GM21367 (cell line): ENCODE results near the gene INTU.
"Not testable (repeated sequence)": the region's sequence is repeated elsewhere in the genome, so short reads cannot be mapped to it uniquely, and the experiment has no call there.

Experiments used
- ATAC-seq: cut with Tn5 transposase; IDR thresholded peaks from one replicate; pipeline ENCODE4 v1.9.1; 2021; ENCODE audit not compliant: unreplicated experiment

Gene INTU

DNA sequence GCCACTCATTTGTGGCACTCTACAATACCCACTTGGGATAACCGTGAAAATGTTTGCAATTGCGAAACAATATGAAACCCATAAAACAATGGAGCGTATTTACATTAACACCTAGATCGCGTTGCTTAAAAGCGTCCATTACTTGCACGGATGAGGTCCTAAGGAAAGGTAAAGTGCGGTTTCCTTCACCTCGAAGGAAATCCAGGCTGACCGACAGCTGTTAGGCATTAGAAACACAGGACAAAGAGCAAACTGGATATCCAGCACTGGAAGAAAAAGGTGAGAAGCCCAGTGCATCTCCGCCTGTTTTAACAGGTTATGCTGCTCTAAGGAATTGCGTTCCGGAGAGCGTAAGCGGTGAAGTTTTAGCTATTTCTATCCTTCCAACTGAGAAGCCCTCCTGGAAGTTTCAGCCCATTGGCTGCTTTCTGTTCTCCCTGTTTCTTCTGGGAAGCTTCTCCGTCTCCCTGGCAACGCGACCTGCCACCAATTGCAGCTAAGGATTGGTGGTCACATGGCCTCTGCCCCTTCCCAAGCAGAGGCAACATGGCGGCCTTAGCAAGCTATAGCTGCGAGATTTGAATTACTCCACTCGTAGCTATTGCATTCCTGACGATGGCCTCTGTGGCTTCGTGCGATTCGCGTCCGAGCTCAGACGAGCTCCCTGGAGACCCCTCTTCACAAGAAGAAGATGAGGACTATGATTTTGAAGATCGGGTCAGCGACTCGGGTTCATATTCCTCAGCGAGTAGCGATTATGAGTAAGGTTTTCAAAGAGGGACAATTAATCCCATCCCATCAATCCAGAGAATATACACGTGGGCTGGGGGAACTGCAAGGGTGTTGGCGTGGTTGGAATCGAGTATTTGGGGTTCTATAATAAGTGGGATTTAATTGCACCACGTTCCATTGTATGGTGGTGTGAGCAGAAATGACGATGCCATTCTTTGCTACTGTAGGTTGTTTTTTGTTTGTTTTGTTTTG, at the start of gene INTU:
Gene INTU (plus strand): TSS at position 538 of the 984 bp plus-strand sequence. CDS start 78 bp downstream, at position 616.
- ATAC-seq, result peak; percentile 96

DNA sequence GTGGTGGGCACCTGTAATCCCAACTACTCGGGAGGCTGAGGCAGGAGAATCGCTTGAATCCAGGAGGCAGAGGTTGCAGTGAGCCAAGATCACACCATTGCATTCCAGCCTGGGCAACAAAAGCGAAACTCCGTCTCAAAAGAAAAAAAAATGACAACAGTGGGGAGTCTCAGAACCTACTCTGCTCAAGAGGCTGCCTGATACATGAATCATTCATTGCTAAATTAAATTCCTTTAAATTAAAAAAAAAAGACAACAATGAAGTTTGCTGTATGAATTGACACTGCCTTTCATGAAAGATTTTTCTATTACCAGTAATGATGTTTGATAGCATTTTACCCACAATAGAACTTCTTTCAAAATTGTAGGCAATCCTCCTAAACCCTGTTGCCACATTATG, 46.3 kb upstream of the INTU start:
- ATAC-seq, result not testable (repeated sequence)

GRCh38 chr4:127586922-127587571, 45.7 kb upstream of the INTU start:
- peak; percentile 100 for ATAC-seq

- not testable (repeated sequence) for ATAC-seq
Measured at GRCh38 chr4:127589153-127589552, 43.6 kb upstream of the INTU start.

GRCh38 chr4:127598656-127599055, 34.1 kb upstream of the INTU start:
- no peak for ATAC-seq

DNA sequence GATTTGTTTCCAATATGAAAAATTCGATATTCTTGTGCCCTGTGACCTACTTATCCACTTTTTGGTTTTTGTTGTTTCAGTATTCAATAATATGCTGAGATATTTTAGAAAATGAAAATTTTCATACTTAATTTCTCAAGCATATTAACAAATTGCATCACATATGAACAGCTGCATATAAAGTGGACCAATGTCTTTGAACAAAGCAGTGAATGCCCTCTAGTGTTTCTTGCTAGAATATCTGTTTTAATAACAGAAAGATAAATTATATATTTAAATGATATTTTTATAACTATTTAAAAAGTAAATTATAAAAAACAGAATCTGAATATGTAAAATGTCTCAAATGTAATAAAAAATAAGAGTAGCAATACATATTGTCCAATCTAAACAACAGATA, 31.7 kb upstream of the INTU start:
- ATAC-seq, result no peak

DNA sequence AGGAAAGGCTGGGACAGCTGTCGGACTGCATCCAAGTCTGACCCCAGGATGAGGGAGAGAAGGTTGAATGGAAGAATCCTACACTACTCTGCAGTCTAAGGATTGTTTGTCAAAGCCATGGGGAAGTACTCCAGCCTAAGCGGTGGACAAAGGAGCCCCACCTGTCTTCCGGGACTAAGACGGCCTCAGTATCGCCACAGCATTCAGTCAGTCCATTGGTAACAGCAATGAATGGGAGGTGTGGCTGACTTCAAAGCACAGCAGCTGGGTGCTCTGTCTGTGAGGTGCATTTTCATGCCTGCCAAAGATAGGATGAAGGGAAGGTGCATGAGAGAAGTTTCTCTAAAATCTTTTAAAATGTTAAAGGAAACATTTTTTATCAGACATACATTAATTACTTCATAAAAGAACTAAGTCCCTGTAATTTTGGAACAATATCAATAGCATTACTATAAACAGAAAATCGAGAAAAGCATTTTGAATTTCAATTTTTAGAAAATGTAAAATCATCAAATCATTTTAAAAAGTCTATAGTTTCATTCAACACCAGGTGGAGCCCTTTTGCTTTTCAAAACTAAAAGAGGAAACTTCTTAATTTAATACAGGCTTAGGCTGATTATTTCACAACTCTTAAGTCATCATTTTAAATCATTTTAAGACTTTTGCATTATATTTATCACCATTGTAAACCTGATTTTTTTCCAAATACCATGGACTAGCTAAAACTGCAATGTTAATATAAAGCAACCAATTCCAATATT, 27.6 kb upstream of the INTU start:
- ATAC-seq, result no peak

DNA sequence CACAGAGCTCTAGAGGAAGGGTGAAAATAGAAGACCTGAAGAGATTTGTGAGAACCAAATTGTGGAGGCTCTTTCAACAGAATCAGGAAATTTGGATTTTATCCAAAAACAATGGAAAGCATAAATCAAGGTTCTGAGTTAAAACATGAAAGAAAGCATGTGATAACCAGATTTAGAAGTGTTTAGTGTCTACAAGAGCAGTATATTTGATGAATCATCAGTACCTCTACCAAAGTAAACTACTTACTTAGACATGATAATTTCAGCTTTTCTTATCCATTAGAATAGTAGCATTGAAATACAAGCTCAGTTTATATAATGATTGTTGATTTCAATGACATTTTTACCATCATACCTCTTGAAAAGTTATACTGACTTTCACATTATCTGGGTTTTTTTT, 25.9 kb upstream of the INTU start:
- no peak for ATAC-seq

- ATAC-seq, result no peak
Measured at GRCh38 chr4:127609484-127609883, 23.3 kb upstream of the INTU start.

GRCh38 chr4:127610488-127610887, 22.3 kb upstream of the INTU start:
- ATAC-seq, result no peak

- no peak for ATAC-seq
Measured at GRCh38 chr4:127616898-127617297, 15.9 kb upstream of the INTU start.

DNA sequence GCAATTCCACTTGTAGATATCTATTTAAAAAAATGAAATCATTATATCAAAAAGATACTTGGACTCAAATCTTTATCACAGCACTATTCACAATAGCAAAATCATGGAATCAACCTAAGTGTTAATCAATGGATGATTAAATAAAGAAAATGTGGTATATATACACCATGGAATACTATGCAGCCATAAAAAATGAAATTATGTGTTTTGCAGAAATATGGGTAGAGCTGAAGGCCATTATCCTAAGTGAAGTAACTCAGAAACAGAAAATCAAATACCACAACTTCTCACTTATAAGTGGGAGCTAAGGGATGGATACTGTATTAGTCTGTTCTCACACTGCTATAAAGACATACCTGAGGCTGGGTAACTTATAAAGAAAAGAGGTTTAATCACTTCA, 14.3 kb upstream of the INTU start:
- no peak for ATAC-seq

DNA sequence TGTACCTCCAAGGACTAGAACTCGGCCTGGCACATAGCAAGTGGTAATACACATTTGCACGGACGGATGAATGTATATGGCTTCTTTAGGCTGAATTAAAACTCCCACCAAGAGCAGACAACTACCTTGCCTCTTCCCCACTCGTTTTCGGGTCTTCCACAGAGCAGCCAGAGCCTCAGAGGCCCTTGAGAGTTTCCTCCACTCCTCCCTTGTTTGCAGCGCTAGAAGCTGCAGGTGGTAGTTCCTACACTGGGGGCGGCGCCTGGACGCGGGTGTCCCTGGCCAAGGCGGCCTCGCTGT, 10.2 kb upstream of the INTU start:
- no peak for ATAC-seq

DNA sequence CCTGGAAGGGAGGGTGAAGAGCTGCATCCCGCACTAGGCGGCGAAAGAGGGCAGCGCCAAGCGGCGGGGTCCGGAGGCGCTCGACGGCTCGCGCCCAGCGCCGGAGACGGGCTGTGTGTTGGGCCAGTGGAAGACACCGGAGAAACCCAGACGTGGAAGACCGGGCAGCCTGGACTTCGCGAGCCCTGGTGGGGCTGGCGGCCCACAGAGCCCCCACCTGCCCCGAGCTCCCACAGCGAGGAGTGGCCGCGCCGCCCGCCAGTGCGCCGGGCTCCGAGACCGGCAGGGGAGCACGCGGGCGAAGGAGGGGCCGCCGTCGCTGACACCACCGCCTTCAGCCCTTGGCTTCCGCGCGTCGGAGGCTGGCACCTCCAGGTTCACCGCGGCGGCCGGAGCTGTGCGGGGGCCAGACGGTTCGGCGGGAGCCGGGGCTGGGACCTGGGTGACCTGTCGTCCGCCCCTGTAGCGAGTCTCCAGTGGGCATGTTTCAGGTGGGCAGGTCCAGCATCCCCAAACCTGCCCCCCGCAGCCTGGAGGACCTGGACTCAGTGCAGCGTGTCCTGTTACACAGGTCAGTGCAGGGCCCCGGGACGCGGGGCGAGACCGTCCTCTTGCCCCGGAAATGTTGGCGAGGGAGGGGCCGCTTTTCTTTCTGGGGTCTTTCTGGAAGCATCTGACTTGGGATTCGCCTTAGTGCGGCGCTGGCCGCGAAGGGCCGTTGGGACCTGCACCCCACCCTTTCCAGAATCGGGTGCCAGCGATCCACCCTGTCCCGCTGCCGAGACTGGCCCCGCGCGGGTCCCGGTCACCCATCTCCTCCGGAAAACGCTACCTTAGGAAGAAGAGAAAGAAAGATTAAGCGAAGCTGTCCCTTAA, 9.6 kb upstream of the INTU start:
- ATAC-seq, result no peak

DNA sequence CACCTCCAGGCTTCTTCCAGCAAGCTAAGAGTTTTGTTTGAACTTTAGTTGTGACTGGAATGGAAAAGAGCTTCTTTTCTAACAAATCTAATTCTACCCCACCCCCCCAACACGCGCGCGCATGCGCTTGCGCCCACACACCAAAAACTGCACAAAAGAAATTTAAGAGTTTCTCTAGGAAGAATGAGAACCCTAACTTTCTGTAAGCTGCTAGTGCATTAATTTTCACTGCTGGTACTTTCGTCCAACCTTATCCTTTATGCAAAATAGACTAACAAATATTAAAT, 9.0 kb upstream of the INTU start:
- no peak for ATAC-seq

- ATAC-seq, result no peak
Measured at GRCh38 chr4:127624173-127624572, 8.6 kb upstream of the INTU start.

DNA sequence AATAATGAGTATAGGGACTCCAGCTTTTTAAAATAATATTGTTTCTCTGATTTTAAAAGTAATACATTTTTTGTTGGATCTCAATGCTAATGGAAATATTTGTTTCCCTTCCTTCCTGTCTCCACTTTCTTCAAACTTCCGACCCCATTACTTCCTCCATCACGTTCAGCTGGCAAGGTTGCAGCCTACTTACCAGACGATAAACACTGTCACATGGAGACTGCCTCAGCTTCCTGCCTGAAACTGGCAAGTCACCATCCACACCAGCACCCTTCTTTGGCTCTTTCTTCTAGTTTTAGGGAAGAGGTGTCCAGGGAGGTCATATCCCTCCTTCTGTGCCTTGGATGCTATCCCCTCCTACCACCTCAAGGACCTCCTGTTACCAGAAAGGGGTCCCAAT, 3.4 kb upstream of the INTU start:
- ATAC-seq, result no peak

DNA sequence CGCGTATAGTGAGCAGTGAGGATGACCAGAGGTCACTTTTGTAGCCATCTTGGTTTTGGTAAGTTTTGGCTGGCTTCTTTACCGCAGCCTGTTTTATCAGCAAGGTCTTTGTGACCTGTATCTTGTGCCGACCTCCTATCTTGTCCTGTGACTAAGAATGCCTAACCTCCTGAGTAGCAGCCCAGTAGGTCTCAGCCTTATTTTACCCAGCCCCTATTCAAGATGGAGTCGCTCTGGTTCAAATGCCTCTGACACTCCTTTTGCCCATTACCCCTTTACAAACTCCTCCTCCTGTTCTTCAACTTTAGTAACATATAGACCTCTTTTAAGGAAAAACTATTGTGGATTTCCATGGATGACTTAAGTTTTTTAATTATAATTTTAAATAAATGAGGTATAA, 2.6 kb upstream of the INTU start:
- no peak for ATAC-seq

GRCh38 chr4:127631420-127631819, 1.3 kb upstream of the INTU start:
- ATAC-seq, result no peak

GRCh38 chr4:127634181-127634580, 1.4 kb downstream of the INTU start:
- ATAC-seq, result no peak

DNA sequence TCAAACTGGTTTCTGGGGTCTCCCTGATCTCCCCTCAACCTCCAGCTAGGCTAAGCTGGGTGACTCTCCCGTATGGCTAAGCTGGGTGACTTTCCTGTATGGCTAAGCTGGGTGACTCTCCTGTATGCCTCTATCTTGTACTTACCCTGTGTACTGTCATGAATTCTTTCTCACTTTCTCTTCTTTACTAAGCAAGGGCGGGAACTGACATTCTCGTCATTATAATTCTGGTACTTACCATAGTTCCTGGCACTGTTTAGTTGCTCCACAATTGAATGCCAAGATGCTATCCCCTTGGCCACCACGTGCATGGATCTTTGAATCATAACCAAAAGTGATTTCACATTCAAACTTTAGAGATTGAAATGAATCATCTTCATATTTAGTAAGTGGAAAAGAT, 8.8 kb downstream of the INTU start:
- no peak for ATAC-seq
